K562 (cell line): ENCODE results near the gene DNAL4. TPM values are rescaled to one million over a fixed set of nuclear protein-coding genes. Genes with fewer than 3 reads are reported as not detected.

ENCODE experiments used
- ATAC-seq: fragments of 200-7000 bp; cut with Tn5 transposase; 3 replicates; pipeline ENCODE4 v1.9.1; 2020; ENCODE audit warnings: moderate library complexity
- BruUV-seq: library from RNA; stranded (reverse); fragments of 400-500 nt; replicated peaks from 2 replicates; lab custom pipeline; 2021; lab: Mats Ljungman, UMichigan
- CTCF ChIA-PET: fragments of 300-600 bp; formaldehyde crosslinking; extraction: SDS; loops from one replicate; lab custom pipeline; 2021; ENCODE audit warnings: low intra/inter-chr PET ratio; lab: Yijun Ruan, JAX
- POLR2A ChIA-PET: fragments of 300-600, 350-650 bp; sonication (Branson Sonifier 250); formaldehyde crosslinking; extraction: SDS; loops from one replicate; lab custom pipeline; 2021; ENCODE audit warnings: antibody characterized with exemption, inconsistent platforms; lab: Yijun Ruan, JAX
- DNase-seq, 4 experiments: peaks; one replicate each; pipeline versions ENCODE4 v3.0.0 to v3.0.0-alpha.2; 2011 to 2018; ENCODE audit warnings: low spot score in 3 of 4, mixed read lengths in 3 of 4; ENCODE audit errors: extremely low read depth in 1 of 4
- FAIRE-seq: peaks from 2 replicates; lab custom pipeline; 2011; peaks lifted over from hg19 to GRCh38; lab: Jason Lieb, UNC
- H2AFZ ChIP-seq: 2 replicates; pipeline ENCODE4 v1.6.0; 2011; ENCODE audit warnings: low read depth, low read length, control low read depth, inconsistent platforms
- H3K27ac ChIP-seq: fragments of 200-600 bp; 3 replicates; pipeline ENCODE4 v1.8.0; 2011; ENCODE audit warnings: low read depth, mild to moderate bottlenecking, control low read depth, inconsistent platforms, low read length, moderate library complexity, mixed read lengths; ENCODE audit errors: extremely low read depth
- H3K27me3 ChIP-seq, 2 experiments: fragments of 300-600 bp in 1 of 2; 2 replicates in 1 of 2; 3 replicates in 1 of 2; pipeline versions ENCODE4 v1.6.0 to v1.8.0; 2011; ENCODE audit warnings: inconsistent platforms in 2 of 2, low read length in 2 of 2, mild to moderate bottlenecking in 1 of 2, mixed read lengths in 1 of 2, moderate library complexity in 1 of 2; ENCODE audit not compliant: control insufficient read depth in 2 of 2, insufficient read depth in 2 of 2
- H3K36me3 ChIP-seq: fragments of 300-600 bp; 3 replicates; pipeline ENCODE4 v1.8.0; 2011; ENCODE audit warnings: mild to moderate bottlenecking, low read length, inconsistent platforms; ENCODE audit not compliant: control insufficient read depth, insufficient read depth
- H3K4me1 ChIP-seq, 2 experiments: fragments of 200-600 bp in 1 of 2; replicated peaks in 1 of 2; 2 replicates in 1 of 2; 3 replicates in 1 of 2; pipeline versions ENCODE4 v1.5.1 to v1.8.0; 2011; ENCODE audit warnings: inconsistent platforms in 2 of 2, low read length in 2 of 2, mild to moderate bottlenecking in 1 of 2, mixed read lengths in 1 of 2, moderate library complexity in 1 of 2; ENCODE audit not compliant: control insufficient read depth in 2 of 2, insufficient read depth in 2 of 2
- H3K4me2 ChIP-seq: 2 replicates; pipeline ENCODE4 v1.6.1; 2011; ENCODE audit warnings: low read length, control low read depth, inconsistent platforms, mixed read lengths; ENCODE audit not compliant: insufficient read depth
- H3K4me3 ChIP-seq: fragments of 200-600 bp; sonication (generic), shearing (Covaris generic); 2 replicates; pipeline ENCODE4 v1.5.1; 2016; ENCODE audit warnings: control low read depth, inconsistent platforms
- H3K79me2 ChIP-seq: fragments of 200-600 bp; 3 replicates; pipeline ENCODE4 v1.8.0; 2011; ENCODE audit warnings: low read length, inconsistent platforms; ENCODE audit not compliant: control insufficient read depth, insufficient read depth
- H3K9ac ChIP-seq, 2 experiments: 2 replicates each; pipeline versions ENCODE4 v1.6.0 to v1.6.1; 2011; ENCODE audit warnings: low read depth in 2 of 2, low read length in 2 of 2, control low read depth in 1 of 2, inconsistent platforms in 1 of 2, mild to moderate bottlenecking in 1 of 2, mixed read lengths in 1 of 2; ENCODE audit not compliant: insufficient read depth in 1 of 2
- H3K9me1 ChIP-seq: one replicate; pipeline ENCODE4 v1.6.0; 2011; ENCODE audit warnings: inconsistent platforms, mild to moderate bottlenecking, low read length, moderate library complexity; ENCODE audit not compliant: control insufficient read depth, insufficient read depth
- H3K9me3 ChIP-seq: replicated peaks from 2 replicates; pipeline ENCODE4 v1.5.1; 2011; ENCODE audit warnings: low read depth, low read length, inconsistent platforms; ENCODE audit not compliant: control insufficient read depth, insufficient read depth
- H4K20me1 ChIP-seq: replicated peaks from 2 replicates; pipeline ENCODE4 v1.6.1; 2011; ENCODE audit warnings: low read length, inconsistent platforms, mixed read lengths; ENCODE audit not compliant: control insufficient read depth, insufficient read depth
- BCOR ChIP-seq: fragments of 450-650 bp; IDR thresholded peaks from 2 replicates; pipeline ENCODE4 v1.6.1; 2016
- HMBOX1 ChIP-seq: sonication (generic); IDR thresholded peaks from 2 replicates; pipeline ENCODE4 v1.6.1; 2016
- SMARCE1 ChIP-seq: fragments of 450-650 bp; IDR thresholded peaks from 2 replicates; pipeline ENCODE4 v1.7.1; 2016; ENCODE audit warnings: mild to moderate bottlenecking
- ZNF277 ChIP-seq: fragments of 250-450 bp; sonication (Bioruptor Pico); IDR thresholded peaks from 2 replicates; pipeline ENCODE4 v1.8.0; 2022; ENCODE audit warnings: inconsistent platforms, mild to moderate bottlenecking, moderate library complexity, borderline replicate concordance
- WGBS: fragments of 100-300 bp; shearing (Covaris generic); methylation state at CpG from one replicate; pipeline ENCODE4 v1.1.6; 2016; ENCODE audit warnings: low coverage, mixed read lengths; ENCODE audit not compliant: insufficient coverage; ENCODE audit errors: missing lambda C conversion rate; 5-methylcytosine and 5-hydroxymethylcytosine counted together
- in situ Hi-C: fragments of 300-500 bp; cut with MboI; formaldehyde crosslinking; loops from 4 replicates; pipeline ENCODE4 v1.15.0; 2018; ENCODE audit warnings: inconsistent platforms, mixed read lengths
- intact Hi-C: fragments of 100-400 bp; cut with micrococcal nuclease; formaldehyde crosslinking; loops from 2 replicates; pipeline ENCODE4 v1.14.2; 2022
- polyA plus RNA-seq, 8 experiments: library from polyadenylated mRNA; depleted of rRNA in 4 of 8; stranded (reverse) in 5 of 8; unstranded in 3 of 8; fragments of >200 nt; fragmentation: Nextera tagmentation in 2 of 8; fragmentation: Illumina TruSeq in 1 of 8; extraction: Ambion mirVana in 2 of 8; extraction: Trizol in 1 of 8; gene quantifications; 2 replicates each; pipeline versions ENCODE4 v1.2.1 to v1.2.3, GENCODE V29; 2011 to 2014; ENCODE audit warnings: inconsistent platforms in 1 of 8, missing spikeins in 1 of 8
- total RNA-seq, 7 experiments: library from RNA; depleted of rRNA in 6 of 7; stranded (reverse); fragments of >200 nt in 6 of 7; fragmentation: Illumina TruSeq in 2 of 7; extraction: Trizol in 2 of 7; gene quantifications; 2 replicates each; pipeline versions ENCODE4 v1.2.1 to v1.2.3, GENCODE V29; 2011 to 2021; ENCODE audit warnings: low replicate concordance in 1 of 7
- TF ChIP-seq, protein P1 (sequence below), 2 experiments: fragments of 450-650 bp in 1 of 2; sonication (generic) in 1 of 2; formaldehyde crosslinking in 1 of 2; IDR thresholded peaks in 1 of 2; conservative IDR thresholded peaks in 1 of 2; 2 replicates each; pipeline versions ENCODE4 v1.6.1 to v1.8.1; 2016 to 2023; ENCODE audit warnings: mild to moderate bottlenecking in 2 of 2, moderate library complexity in 2 of 2, inconsistent platforms in 1 of 2, missing genetic modification reagents in 1 of 2

DNAL4 gene
- total and polyA plus RNA-seq, 9 of the 15 experiments (the other 6 are each of a cell fraction or from before 2014, with no cell fraction given): 0.20 to 9.4 (median 5.2) TPM

DNA sequence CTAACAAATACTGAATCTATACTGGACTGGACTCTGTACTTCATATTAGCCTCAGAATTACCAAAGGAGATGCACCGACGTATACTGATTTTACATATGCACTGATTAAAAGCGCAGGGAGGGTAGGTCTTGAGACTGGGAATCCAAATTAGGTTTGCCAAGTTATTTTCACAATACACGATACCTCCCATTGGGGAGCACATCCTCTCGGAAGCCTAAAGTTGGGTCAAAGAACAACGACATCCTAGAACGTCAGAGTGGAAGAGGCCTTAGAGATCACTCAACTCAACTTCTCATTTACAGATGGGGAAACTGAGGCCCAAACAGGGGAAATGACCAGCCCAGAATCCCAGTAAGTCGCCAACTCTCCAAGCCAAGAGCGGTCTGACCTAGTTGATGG lies 626 bp downstream of the DNAL4 start:
- H3K9ac ChIP-seq: peak overlapping the region; percentile 67 to 93
- ATAC-seq (no peak), FAIRE-seq (no peak), DNase-seq (no peak)
- peak overlapping the region; percentile 91 for H3K4me2 ChIP-seq
- peaks cover 9% of the 10 kb centered on the region for H3K79me2 ChIP-seq
- BruUV-seq: no TSS peak
- H3K4me3 ChIP-seq: peak overlapping the region; percentile 64
- 4% methylated on average over 8 of the region's 9 CpGs for WGBS
- H3K27ac ChIP-seq: peak overlapping the region; percentile 76
- intact Hi-C loops (no loop called here), in situ Hi-C loops (no loop called here)
- no peaks in the 10 kb centered on the region for H4K20me1 ChIP-seq
- no peaks in the 10 kb centered on the region for H3K9me1 ChIP-seq
- no peaks in the 10 kb centered on the region for H3K9me3 ChIP-seq
- peaks cover 6 to 17% of the 10 kb centered on the region in 2 experiments; a peak in 4 of 5 replicates for H3K4me1 ChIP-seq
- POLR2A ChIA-PET: no interaction called here
- no peaks in the 10 kb centered on the region for H3K36me3 ChIP-seq
- H2AFZ ChIP-seq: peak overlapping the region; percentile 84
- CTCF ChIA-PET: no interaction called here
- peaks cover 0 to 3% of the 10 kb centered on the region in 2 experiments; a peak in 1 of 5 replicates for H3K27me3 ChIP-seq
- 0 out of 2 replicates have a peak, but pooled peaks have one; percentile 15 for TF ChIP-seq BCOR
- no peak for TF ChIP-seq ZNF277 (CRISPR knock-in tag)

- Histone ChIP-seq H3K36me3 (no peaks in the 10 kb centered on the region), H3K27me3 (no peaks in the 10 kb centered on the region), H3K79me2 (peaks cover 9% of the 10 kb centered on the region), H2AFZ (peak overlapping the region; percentile 84; the same call in 1 of the 2 replicates), H3K27ac (peak overlapping the region; percentile 76), H3K9me1 (no peaks in the 10 kb centered on the region), H3K4me1 (peaks cover 11 to 22% of the 10 kb centered on the region in 2 experiments; a peak in 4 of 5 replicates), H3K9me3 (no peaks in the 10 kb centered on the region), H4K20me1 (no peaks in the 10 kb centered on the region), H3K4me3 (peak overlapping the region; percentile 64), H3K4me2 (peak overlapping the region; percentile 91), H3K9ac (peak overlapping the region in 1 of 2 experiments; percentile 67; a peak in 2 of 4 replicates)
- DNase-seq: peak in 2 of 4 experiments; percentile 14 to 29
- ChIA-PET POLR2A (no interaction called here), CTCF (interaction anchor here (0.5 kb wide), 1 partner anchor 747 kb away, joined by 3 read pairs; no protein-coding TSS in a partner anchor)
- BruUV-seq: TSS peak; percentile 80
- intact Hi-C loops (no loop called here), in situ Hi-C loops (no loop called here)
- no peak for ATAC-seq
- no peak for FAIRE-seq
- 21% methylated on average over 4 of the region's 4 CpGs for WGBS
- TF ChIP-seq SMARCE1 (no peak), HMBOX1 (peak; percentile 16; the same call in 1 of the 2 replicates)
- TF ChIP-seq, protein P1, sequence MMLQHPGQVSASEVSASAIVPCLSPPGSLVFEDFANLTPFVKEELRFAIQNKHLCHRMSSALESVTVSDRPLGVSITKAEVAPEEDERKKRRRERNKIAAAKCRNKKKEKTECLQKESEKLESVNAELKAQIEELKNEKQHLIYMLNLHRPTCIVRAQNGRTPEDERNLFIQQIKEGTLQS (IDR thresholded peaks at IDR 0.05): peak; percentile 51; the same call in 1 of the 2 replicates
- TF ChIP-seq, protein P1 (CRISPR knock-in tag; conservative IDR thresholded peaks at IDR 0.05): no peak
These were observed 1.1 kb downstream of the DNAL4 start for GRCh38 chr22:38792833-38793232.
